Dendritic cell treated with granulocyte-macrophage colony-stimulating factor and Interleukin-4, amounts not matched to agents 40 ng/mL and 50 ng/mL, for 4 days (primary cell): ENCODE measurements around the gene ASPHD1.
"Not testable (repeated sequence)": the region's sequence is repeated elsewhere in the genome, so short reads cannot be mapped to it uniquely, and the experiment has no call there.

Source experiments
- H3K27ac Mint-ChIP-seq: one replicate; pipeline ENCODE4 v1.8.0; 2022; ENCODE audit warnings: mild to moderate bottlenecking, mixed read lengths
- H3K27me3 Mint-ChIP-seq: one replicate; pipeline ENCODE4 v1.8.0; 2022; ENCODE audit warnings: mild to moderate bottlenecking, mixed read lengths
- H3K36me3 Mint-ChIP-seq: one replicate; pipeline ENCODE4 v1.8.0; 2022; ENCODE audit warnings: low read depth, mixed read lengths
- H3K4me1 Mint-ChIP-seq: one replicate; pipeline ENCODE4 v1.8.0; 2022; ENCODE audit warnings: low read depth, mixed read lengths
- H3K4me3 Mint-ChIP-seq: one replicate; pipeline ENCODE4 v1.8.0; 2022; ENCODE audit warnings: mild to moderate bottlenecking, moderate library complexity, mixed read lengths
- H3K9me3 Mint-ChIP-seq: one replicate; pipeline ENCODE4 v1.8.0; 2022; ENCODE audit warnings: mixed read lengths
- intact Hi-C: fragments of 100-400 bp; cut with micrococcal nuclease; formaldehyde crosslinking; loops from one replicate; pipeline ENCODE4 v1.15.0; 2022

ASPHD1 gene

GRCh38 chr16:29906520-29907244, 6.4 kb downstream of the ASPHD1 start:
- H3K4me3 Mint-ChIP-seq, result no peak overlapping the region
- intact Hi-C loops, result no loop called here
- H3K36me3 Mint-ChIP-seq, result peaks cover 36% of the 10 kb centered on the region
- no peak overlapping the region for H3K27ac Mint-ChIP-seq
- H3K9me3 Mint-ChIP-seq, result no peaks in the 10 kb centered on the region
- H3K4me1 Mint-ChIP-seq, result peaks cover 24% of the 10 kb centered on the region
- H3K27me3 Mint-ChIP-seq, result peaks cover 13% of the 10 kb centered on the region

GRCh38 chr16:29907973-29908372, 7.7 kb downstream of the ASPHD1 start:
- Mint-ChIP-seq H3K4me3 (no peak overlapping the region), H3K4me1 (peaks cover 24% of the 10 kb centered on the region), H3K27me3 (peaks cover 4% of the 10 kb centered on the region), H3K36me3 (peaks cover 46% of the 10 kb centered on the region), H3K27ac (no peak overlapping the region), H3K9me3 (no peaks in the 10 kb centered on the region)
- intact Hi-C loops, result no loop called here

GRCh38 chr16:29908719-29909220, 8.5 kb downstream of the ASPHD1 start:
- H3K27me3 Mint-ChIP-seq, result no peaks in the 10 kb centered on the region
- intact Hi-C loops, result no loop called here
- H3K4me1 Mint-ChIP-seq, result peaks cover 19% of the 10 kb centered on the region
- no peaks in the 10 kb centered on the region for H3K9me3 Mint-ChIP-seq
- no peak overlapping the region for H3K27ac Mint-ChIP-seq
- H3K36me3 Mint-ChIP-seq, result peaks cover 54% of the 10 kb centered on the region
- no peak overlapping the region for H3K4me3 Mint-ChIP-seq

- H3K27me3 Mint-ChIP-seq, result no peaks in the 10 kb centered on the region
- H3K27ac Mint-ChIP-seq, result no peak overlapping the region
- peaks cover 18% of the 10 kb centered on the region for H3K4me1 Mint-ChIP-seq
These were observed 9.1 kb downstream of the ASPHD1 start for GRCh38 chr16:29909391-29909790.

GRCh38 chr16:29909851-29910250, 9.6 kb downstream of the ASPHD1 start:
- not testable (repeated sequence) for H3K9me3 Mint-ChIP-seq, H3K4me3 Mint-ChIP-seq, H3K27me3 Mint-ChIP-seq, H3K27ac Mint-ChIP-seq
- Mint-ChIP-seq H3K4me1 (peaks cover 18% of the 10 kb centered on the region), H3K36me3 (peaks cover 65% of the 10 kb centered on the region)
- intact Hi-C loops, result loop anchor here (10.0 kb wide), 1 partner anchor 95 kb away; no protein-coding TSS in a partner anchor

More at GRCh38 chr16:29909391-29909790, 9.1 kb downstream of the ASPHD1 start:
- Mint-ChIP-seq H3K4me3 (no peak overlapping the region), H3K9me3 (no peaks in the 10 kb centered on the region), H3K36me3 (peaks cover 60% of the 10 kb centered on the region)
- intact Hi-C loops, result no loop called here

GRCh38 chr16:29910819-29911675, 10.8 kb downstream of the ASPHD1 start:
- no peaks in the 10 kb centered on the region for H3K9me3 Mint-ChIP-seq
- peaks cover 18% of the 10 kb centered on the region for H3K4me1 Mint-ChIP-seq
- no peak overlapping the region for H3K4me3 Mint-ChIP-seq
- H3K27me3 Mint-ChIP-seq, result no peaks in the 10 kb centered on the region
- H3K27ac Mint-ChIP-seq, result no peak overlapping the region
- intact Hi-C loops, result loop anchor here (10.0 kb wide), 1 partner anchor 94 kb away; no protein-coding TSS in a partner anchor
- H3K36me3 Mint-ChIP-seq, result peaks cover 77% of the 10 kb centered on the region

GRCh38 chr16:29911676-29912010, 11.4 kb downstream of the ASPHD1 start:
- Mint-ChIP-seq H3K9me3 (no peaks in the 10 kb centered on the region), H3K36me3 (peaks cover 77% of the 10 kb centered on the region), H3K4me1 (peaks cover 18% of the 10 kb centered on the region), H3K27me3 (no peaks in the 10 kb centered on the region), H3K27ac (no peak overlapping the region), H3K4me3 (no peak overlapping the region)
- intact Hi-C loops, result loop anchor here (10.0 kb wide), 1 partner anchor 93 kb away; no protein-coding TSS in a partner anchor

DNA sequence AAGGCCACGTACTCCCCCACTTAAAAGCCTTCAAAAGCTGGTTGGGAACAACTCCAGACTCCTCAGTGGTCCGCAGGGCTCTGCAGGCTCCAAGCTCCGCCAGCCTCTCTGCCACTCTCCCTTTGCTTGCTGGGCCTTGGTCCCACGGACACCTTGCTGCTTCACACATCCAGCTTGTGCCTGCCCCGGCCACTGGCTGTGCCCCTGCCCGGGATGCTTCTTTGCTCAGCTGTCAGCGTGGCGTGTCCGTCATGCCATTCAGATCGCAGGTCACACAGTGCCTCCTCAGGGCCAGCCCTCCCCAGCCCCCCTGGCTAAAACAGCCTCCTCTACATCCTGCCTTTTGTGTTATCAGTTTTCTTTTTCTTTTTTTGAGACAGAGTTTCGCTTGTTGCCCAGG, 11.8 kb downstream of the ASPHD1 start:
- Mint-ChIP-seq H3K4me1 (peaks cover 18% of the 10 kb centered on the region), H3K27ac (no peak overlapping the region), H3K9me3 (no peaks in the 10 kb centered on the region), H3K27me3 (no peaks in the 10 kb centered on the region), H3K4me3 (no peak overlapping the region), H3K36me3 (peaks cover 77% of the 10 kb centered on the region)
- intact Hi-C loops, result loop anchor here (10.0 kb wide), 1 partner anchor 93 kb away; no protein-coding TSS in a partner anchor

- Mint-ChIP-seq H3K9me3 (no peaks in the 10 kb centered on the region), H3K36me3 (peaks cover 75% of the 10 kb centered on the region), H3K4me3 (no peak overlapping the region), H3K4me1 (peaks cover 18% of the 10 kb centered on the region), H3K27ac (no peak overlapping the region), H3K27me3 (no peaks in the 10 kb centered on the region)
- intact Hi-C loops, result loop anchor here (10.0 kb wide), 1 partner anchor 91 kb away; no protein-coding TSS in a partner anchor
These were observed 13.2 kb downstream of the ASPHD1 start for GRCh38 chr16:29913514-29913913.

- H3K27ac Mint-ChIP-seq, result no peak overlapping the region
- H3K36me3 Mint-ChIP-seq, result peaks cover 91% of the 10 kb centered on the region
- no peaks in the 10 kb centered on the region for H3K27me3 Mint-ChIP-seq
- intact Hi-C loops, result loop anchor here (10.0 kb wide), 1 partner anchor 89 kb away; no protein-coding TSS in a partner anchor
- no peaks in the 10 kb centered on the region for H3K9me3 Mint-ChIP-seq
- peaks cover 8% of the 10 kb centered on the region for H3K4me1 Mint-ChIP-seq
- H3K4me3 Mint-ChIP-seq, result no peak overlapping the region
These were observed 15.4 kb downstream of the ASPHD1 start for GRCh38 chr16:29915590-29916247.

DNA sequence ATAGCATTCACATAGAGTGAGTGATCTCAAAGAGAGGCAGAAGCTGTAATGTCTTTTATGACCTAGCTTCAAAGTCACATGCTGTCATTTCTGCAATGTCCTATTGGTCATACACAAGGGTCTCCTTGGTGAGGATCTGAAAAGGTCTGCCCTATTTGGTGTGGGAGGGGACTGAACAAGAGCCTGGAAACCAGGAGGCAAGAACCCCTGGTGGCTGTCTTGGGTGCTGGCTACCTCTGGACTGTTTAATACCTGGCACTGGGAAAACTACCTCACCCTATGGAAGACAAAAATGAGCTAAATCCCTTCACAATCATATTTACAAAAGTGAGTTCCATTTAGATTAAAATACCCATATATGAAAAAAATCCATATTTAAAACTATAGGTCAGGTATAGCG, 16.7 kb downstream of the ASPHD1 start:
- Mint-ChIP-seq H3K4me3 (no peak overlapping the region), H3K27me3 (no peaks in the 10 kb centered on the region), H3K4me1 (no peaks in the 10 kb centered on the region), H3K27ac (no peak overlapping the region), H3K9me3 (no peaks in the 10 kb centered on the region), H3K36me3 (peaks cover 91% of the 10 kb centered on the region)
- intact Hi-C loops, result loop anchor here (10.0 kb wide), 1 partner anchor 88 kb away; no protein-coding TSS in a partner anchor

DNA sequence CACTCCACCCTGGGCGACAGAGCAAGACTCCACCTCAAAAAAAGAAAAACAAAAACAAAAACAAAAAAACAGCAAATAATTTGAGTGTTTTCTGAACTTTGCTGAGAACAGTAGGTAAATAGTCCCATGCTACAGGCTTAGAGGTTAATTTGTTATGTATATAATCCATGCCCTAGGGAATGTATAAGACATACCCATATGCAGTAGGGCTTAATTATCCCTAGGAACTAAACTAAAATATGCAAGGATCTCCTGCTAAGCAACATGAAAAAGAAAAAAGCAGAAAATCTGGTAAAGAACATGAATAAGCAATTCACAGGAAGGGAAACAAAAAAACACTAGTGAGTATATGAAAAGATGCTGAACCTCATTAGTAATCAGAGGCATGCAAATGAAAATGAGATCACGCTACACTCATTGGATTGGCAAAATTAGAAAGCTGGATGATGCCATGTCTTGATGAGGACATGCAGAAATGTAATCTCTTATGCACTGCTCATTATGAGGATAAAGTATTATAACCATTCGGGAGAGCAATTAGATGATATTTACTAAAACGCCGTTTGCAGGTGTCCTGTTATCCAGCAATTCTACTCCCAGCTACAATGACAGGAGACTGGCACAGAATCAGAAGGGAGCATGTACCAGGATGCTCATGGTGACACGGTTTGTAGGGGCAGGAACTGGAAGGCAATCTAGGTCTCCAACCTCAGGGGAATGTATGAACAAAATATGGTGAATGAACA, 20.2 kb downstream of the ASPHD1 start:
- Mint-ChIP-seq H3K9me3 (no peaks in the 10 kb centered on the region), H3K36me3 (peaks cover 87% of the 10 kb centered on the region), H3K4me1 (peaks cover 15% of the 10 kb centered on the region), H3K4me3 (no peak overlapping the region), H3K27me3 (no peaks in the 10 kb centered on the region), H3K27ac (no peak overlapping the region)
- intact Hi-C loops, result no loop called here

DNA sequence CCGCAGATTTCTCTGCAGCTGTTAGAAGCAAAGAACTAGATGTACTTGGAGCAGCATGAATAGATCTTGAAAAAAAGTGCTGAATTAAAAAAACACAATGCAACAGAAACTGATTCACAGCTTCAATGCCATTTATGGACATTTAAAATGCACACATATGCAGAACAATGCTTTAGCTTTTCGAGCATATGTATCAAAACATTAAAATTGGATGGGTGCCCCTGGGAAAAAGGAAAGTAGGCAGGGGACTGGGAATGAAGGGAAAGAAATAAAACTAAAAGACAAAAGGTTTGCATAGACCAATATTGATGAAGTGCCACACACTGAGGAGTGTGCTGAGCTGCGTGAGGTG, 20.7 kb downstream of the ASPHD1 start:
- Mint-ChIP-seq H3K27me3 (no peaks in the 10 kb centered on the region), H3K36me3 (peaks cover 87% of the 10 kb centered on the region), H3K9me3 (no peaks in the 10 kb centered on the region), H3K4me3 (no peak overlapping the region), H3K27ac (no peak overlapping the region), H3K4me1 (peaks cover 16% of the 10 kb centered on the region)
- intact Hi-C loops, result no loop called here
